ENCODE measurements around the gene FLNC.
A peak's percentile ranks its signal among the peaks of the same experiment; 100 is the strongest.

Gene FLNC

GRCh38 chr7:128886391-128887168 is 56.4 kb downstream of the FLNC start:
- Histone ChIP-seq H3K4me1 (ENCODE audit: control insufficient read depth, insufficient read depth, low read length, poor library complexity, severe bottlenecking) (no peaks in the 10 kb centered on the region), H3K9me3 (ENCODE audit: control insufficient read depth, low read length) (no peaks in the 10 kb centered on the region), H3K27ac (ENCODE audit: insufficient read depth, low read length, poor library complexity, severe bottlenecking) (no peak overlapping the region), H3K4me3 (ENCODE audit: insufficient read depth, low read depth, low read length, poor library complexity, severe bottlenecking) (no peak overlapping the region), H3K27me3 (replicated peaks; ENCODE audit: control insufficient read depth, insufficient read depth, low read length, poor library complexity, severe bottlenecking) (peaks cover 21% of the 10 kb centered on the region), H3K36me3 (ENCODE audit: control insufficient read depth, insufficient read depth, low read length) (no peaks in the 10 kb centered on the region)
- no peak for DNase-seq

GRCh38 chr7:128887169-128888038 is 57.2 kb downstream of the FLNC start:
- no peaks in the 10 kb centered on the region for H3K36me3 ChIP-seq (ENCODE audit: control insufficient read depth, insufficient read depth, low read length)
- DNase-seq, result no peak
- H3K27me3 ChIP-seq (replicated peaks; ENCODE audit: control insufficient read depth, insufficient read depth, low read length, poor library complexity, severe bottlenecking), result peaks cover 24% of the 10 kb centered on the region
- H3K9me3 ChIP-seq (ENCODE audit: control insufficient read depth, low read length), result no peaks in the 10 kb centered on the region
- H3K4me3 ChIP-seq (ENCODE audit: insufficient read depth, low read depth, low read length, poor library complexity, severe bottlenecking), result no peak overlapping the region
- no peak overlapping the region for H3K27ac ChIP-seq (ENCODE audit: insufficient read depth, low read length, poor library complexity, severe bottlenecking)
- H3K4me1 ChIP-seq (ENCODE audit: control insufficient read depth, insufficient read depth, low read length, poor library complexity, severe bottlenecking), result no peaks in the 10 kb centered on the region

DNA sequence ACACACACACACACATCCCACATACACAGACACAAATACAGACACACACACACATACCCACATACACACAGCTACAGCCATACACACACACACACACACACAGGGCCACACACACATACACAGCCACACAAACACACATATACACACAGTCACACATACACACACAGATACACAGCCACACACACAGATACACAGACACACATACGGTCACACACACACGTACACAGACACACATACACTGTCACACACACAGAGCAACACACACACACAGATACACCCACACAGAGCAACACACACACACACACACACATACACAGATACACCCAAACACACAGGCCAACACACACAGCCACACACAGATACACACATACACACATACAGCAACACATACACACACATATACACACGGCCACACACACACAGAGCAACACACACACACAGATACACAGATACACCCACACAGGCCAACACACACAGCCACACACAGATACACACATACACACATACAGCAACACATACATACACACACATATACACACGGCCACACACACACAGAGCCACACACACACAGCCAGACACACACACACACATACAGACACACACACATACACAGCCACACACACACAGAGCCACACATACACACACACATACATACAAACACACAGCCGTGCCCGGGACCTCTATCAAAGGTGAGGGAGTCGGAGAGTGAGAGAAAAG is 58.0 kb downstream of the FLNC start:
- DNase-seq, result no peak
- no peaks in the 10 kb centered on the region for H3K36me3 ChIP-seq (ENCODE audit: control insufficient read depth, insufficient read depth, low read length)
- H3K27me3 ChIP-seq (replicated peaks; ENCODE audit: control insufficient read depth, insufficient read depth, low read length, poor library complexity, severe bottlenecking), result peaks cover 24% of the 10 kb centered on the region
- H3K9me3 ChIP-seq (ENCODE audit: control insufficient read depth, low read length), result no peaks in the 10 kb centered on the region
- H3K4me1 ChIP-seq (ENCODE audit: control insufficient read depth, insufficient read depth, low read length, poor library complexity, severe bottlenecking), result no peaks in the 10 kb centered on the region
- no peak overlapping the region for H3K27ac ChIP-seq (ENCODE audit: insufficient read depth, low read length, poor library complexity, severe bottlenecking)
- no peak overlapping the region for H3K4me3 ChIP-seq (ENCODE audit: insufficient read depth, low read depth, low read length, poor library complexity, severe bottlenecking)

GRCh38 chr7:128888756-128889095 is 58.5 kb downstream of the FLNC start:
- peaks cover 24% of the 10 kb centered on the region for H3K27me3 ChIP-seq (replicated peaks; ENCODE audit: control insufficient read depth, insufficient read depth, low read length, poor library complexity, severe bottlenecking)
- H3K36me3 ChIP-seq (ENCODE audit: control insufficient read depth, insufficient read depth, low read length), result no peaks in the 10 kb centered on the region
- DNase-seq, result no peak
- no peak overlapping the region for H3K27ac ChIP-seq (ENCODE audit: insufficient read depth, low read length, poor library complexity, severe bottlenecking)
- no peak overlapping the region for H3K4me3 ChIP-seq (ENCODE audit: insufficient read depth, low read depth, low read length, poor library complexity, severe bottlenecking)
- H3K4me1 ChIP-seq (ENCODE audit: control insufficient read depth, insufficient read depth, low read length, poor library complexity, severe bottlenecking), result no peaks in the 10 kb centered on the region
- no peaks in the 10 kb centered on the region for H3K9me3 ChIP-seq (ENCODE audit: control insufficient read depth, low read length)

DNA sequence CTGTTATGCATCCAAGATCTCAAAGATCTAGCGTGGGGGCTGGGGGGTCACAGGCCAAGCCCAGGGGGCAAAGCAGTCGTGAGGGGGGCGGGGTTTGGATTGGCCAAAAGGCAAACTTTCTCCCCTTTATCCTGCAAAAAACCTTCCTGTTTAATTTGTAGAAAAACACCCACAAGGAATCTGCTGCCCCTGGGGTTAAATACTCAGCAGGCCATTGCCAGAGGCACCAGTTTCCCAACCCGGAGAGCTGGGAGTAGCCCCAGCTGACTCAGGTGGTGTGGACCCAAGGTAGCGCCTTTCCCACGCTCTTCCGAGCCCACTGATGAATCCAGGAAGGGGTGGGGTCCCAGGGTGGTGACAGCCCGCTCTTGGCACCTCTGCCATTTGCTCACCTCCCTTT is 58.9 kb downstream of the FLNC start:
- H3K36me3 ChIP-seq (ENCODE audit: control insufficient read depth, insufficient read depth, low read length), result no peaks in the 10 kb centered on the region
- H3K9me3 ChIP-seq (ENCODE audit: control insufficient read depth, low read length), result no peaks in the 10 kb centered on the region
- H3K27ac ChIP-seq (ENCODE audit: insufficient read depth, low read length, poor library complexity, severe bottlenecking), result no peak overlapping the region
- DNase-seq, result no peak
- H3K4me1 ChIP-seq (ENCODE audit: control insufficient read depth, insufficient read depth, low read length, poor library complexity, severe bottlenecking), result no peaks in the 10 kb centered on the region
- no peak overlapping the region for H3K4me3 ChIP-seq (ENCODE audit: insufficient read depth, low read depth, low read length, poor library complexity, severe bottlenecking)
- peaks cover 24% of the 10 kb centered on the region for H3K27me3 ChIP-seq (replicated peaks; ENCODE audit: control insufficient read depth, insufficient read depth, low read length, poor library complexity, severe bottlenecking)

- H3K27me3 ChIP-seq (replicated peaks; ENCODE audit: control insufficient read depth, insufficient read depth, low read length, poor library complexity, severe bottlenecking), result peaks cover 24% of the 10 kb centered on the region
- no peaks in the 10 kb centered on the region for H3K4me1 ChIP-seq (ENCODE audit: control insufficient read depth, insufficient read depth, low read length, poor library complexity, severe bottlenecking)
- no peaks in the 10 kb centered on the region for H3K9me3 ChIP-seq (ENCODE audit: control insufficient read depth, low read length)
- H3K4me3 ChIP-seq (ENCODE audit: insufficient read depth, low read depth, low read length, poor library complexity, severe bottlenecking), result peak overlapping the region; percentile 35
- no peak for DNase-seq
- H3K36me3 ChIP-seq (ENCODE audit: control insufficient read depth, insufficient read depth, low read length), result no peaks in the 10 kb centered on the region
- H3K27ac ChIP-seq (ENCODE audit: insufficient read depth, low read length, poor library complexity, severe bottlenecking), result no peak overlapping the region
Observed at GRCh38 chr7:128890306-128891109, 60.3 kb downstream of the FLNC start.

GRCh38 chr7:128891110-128891941 is 61.1 kb downstream of the FLNC start:
- DNase-seq, result no peak
- Histone ChIP-seq H3K36me3 (ENCODE audit: control insufficient read depth, insufficient read depth, low read length) (no peaks in the 10 kb centered on the region), H3K27ac (ENCODE audit: insufficient read depth, low read length, poor library complexity, severe bottlenecking) (no peak overlapping the region), H3K9me3 (ENCODE audit: control insufficient read depth, low read length) (no peaks in the 10 kb centered on the region), H3K4me3 (ENCODE audit: insufficient read depth, low read depth, low read length, poor library complexity, severe bottlenecking) (peak overlapping the region; percentile 35), H3K27me3 (replicated peaks; ENCODE audit: control insufficient read depth, insufficient read depth, low read length, poor library complexity, severe bottlenecking) (peaks cover 24% of the 10 kb centered on the region), H3K4me1 (ENCODE audit: control insufficient read depth, insufficient read depth, low read length, poor library complexity, severe bottlenecking) (no peaks in the 10 kb centered on the region)

GRCh38 chr7:128891942-128892269 is 61.7 kb downstream of the FLNC start:
- DNase-seq, result no peak
- no peaks in the 10 kb centered on the region for H3K4me1 ChIP-seq (ENCODE audit: control insufficient read depth, insufficient read depth, low read length, poor library complexity, severe bottlenecking)
- no peak overlapping the region for H3K27ac ChIP-seq (ENCODE audit: insufficient read depth, low read length, poor library complexity, severe bottlenecking)
- H3K9me3 ChIP-seq (ENCODE audit: control insufficient read depth, low read length), result no peaks in the 10 kb centered on the region
- H3K4me3 ChIP-seq (ENCODE audit: insufficient read depth, low read depth, low read length, poor library complexity, severe bottlenecking), result no peak overlapping the region
- H3K27me3 ChIP-seq (replicated peaks; ENCODE audit: control insufficient read depth, insufficient read depth, low read length, poor library complexity, severe bottlenecking), result peaks cover 24% of the 10 kb centered on the region
- no peaks in the 10 kb centered on the region for H3K36me3 ChIP-seq (ENCODE audit: control insufficient read depth, insufficient read depth, low read length)

Data from effector memory CD4-positive, alpha-beta T cell (primary cell).